Thyroid gland (tissue), 4 donors: ENCODE data around the gene MRTFB.

Experiments used
- POLR2A ChIP-seq, 2 donors: fragments of 450-650 bp; IDR thresholded peaks; one replicate each; pipeline ENCODE4 v1.6.1; 2017; ENCODE audit warnings: antibody characterized with exemption in 2 of 2, mild to moderate bottlenecking in 2 of 2, moderate library complexity in 1 of 2
- TF ChIP-seq, protein P1 (sequence below), 6 experiments: fragments of 200-600 bp in 3 of 6; fragments of 450-650 bp in 3 of 6; sonication (generic) in 3 of 6; IDR thresholded peaks; one replicate each; pipeline ENCODE4 v1.5.1; 2016 to 2019; ENCODE audit warnings: antibody characterized with exemption in 6 of 6, mild to moderate bottlenecking in 2 of 6, inconsistent platforms in 1 of 6, moderate library complexity in 1 of 6

DNA sequence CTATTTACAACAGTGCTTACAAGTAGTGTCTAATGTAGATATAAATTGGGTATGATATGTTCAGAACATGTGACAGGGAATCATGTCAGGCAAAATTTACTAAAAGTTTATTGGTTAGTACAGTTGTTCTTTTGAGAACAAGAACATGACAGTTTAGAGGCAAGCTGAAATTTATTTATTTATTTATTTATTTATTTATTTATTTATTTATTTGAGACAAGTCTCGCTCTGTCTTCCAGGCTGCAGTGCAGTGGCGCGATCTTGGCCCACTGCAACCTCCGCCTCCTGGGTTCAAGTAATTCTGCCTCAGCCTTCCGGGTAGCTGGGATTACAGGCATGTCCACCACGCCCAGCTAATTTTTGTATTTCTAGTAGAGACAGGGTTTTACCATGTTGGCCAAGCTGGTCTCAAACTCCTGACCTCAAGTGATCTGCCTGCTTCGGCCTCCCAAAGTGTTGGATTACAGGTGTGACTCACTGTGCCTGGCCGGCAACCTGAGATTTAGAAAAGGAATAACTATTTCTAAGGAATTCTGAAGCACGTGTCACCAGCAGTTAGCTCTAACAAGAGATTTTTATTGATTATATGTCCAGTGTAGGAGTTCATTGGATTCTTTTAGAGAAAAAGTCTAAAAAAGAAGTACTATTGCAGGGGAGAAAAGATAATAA is 24.9 kb downstream of the MRTFB start:
- TF ChIP-seq, protein P1, sequence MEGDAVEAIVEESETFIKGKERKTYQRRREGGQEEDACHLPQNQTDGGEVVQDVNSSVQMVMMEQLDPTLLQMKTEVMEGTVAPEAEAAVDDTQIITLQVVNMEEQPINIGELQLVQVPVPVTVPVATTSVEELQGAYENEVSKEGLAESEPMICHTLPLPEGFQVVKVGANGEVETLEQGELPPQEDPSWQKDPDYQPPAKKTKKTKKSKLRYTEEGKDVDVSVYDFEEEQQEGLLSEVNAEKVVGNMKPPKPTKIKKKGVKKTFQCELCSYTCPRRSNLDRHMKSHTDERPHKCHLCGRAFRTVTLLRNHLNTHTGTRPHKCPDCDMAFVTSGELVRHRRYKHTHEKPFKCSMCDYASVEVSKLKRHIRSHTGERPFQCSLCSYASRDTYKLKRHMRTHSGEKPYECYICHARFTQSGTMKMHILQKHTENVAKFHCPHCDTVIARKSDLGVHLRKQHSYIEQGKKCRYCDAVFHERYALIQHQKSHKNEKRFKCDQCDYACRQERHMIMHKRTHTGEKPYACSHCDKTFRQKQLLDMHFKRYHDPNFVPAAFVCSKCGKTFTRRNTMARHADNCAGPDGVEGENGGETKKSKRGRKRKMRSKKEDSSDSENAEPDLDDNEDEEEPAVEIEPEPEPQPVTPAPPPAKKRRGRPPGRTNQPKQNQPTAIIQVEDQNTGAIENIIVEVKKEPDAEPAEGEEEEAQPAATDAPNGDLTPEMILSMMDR (IDR thresholded peaks at IDR 0.05): no peak
- TF ChIP-seq POLR2A (IDR thresholded peaks at IDR 0.05): no peak
